Keratinocyte (primary cell): Measurements from ENCODE around the gene ARHGEF6. TPM values are rescaled to one million over a fixed set of nuclear protein-coding genes. Genes with fewer than 3 reads are reported as not detected.

ENCODE experiments used
- DNase-seq: peaks from one replicate; pipeline ENCODE4 v3.0.0-alpha.2; 2011; ENCODE audit warnings: low read depth, missing footprints, low spot score
- FAIRE-seq: peaks from 2 replicates; lab custom pipeline; 2011; peaks lifted over from hg19 to GRCh38; lab: Jason Lieb, UNC
- H2AFZ ChIP-seq: 2 replicates; pipeline ENCODE4 v1.6.0; 2012; ENCODE audit warnings: low read length, control low read depth, inconsistent platforms; ENCODE audit not compliant: control insufficient read depth
- H3K27ac ChIP-seq: 2 replicates; pipeline ENCODE4 v1.5.1; 2011; ENCODE audit warnings: low read length; ENCODE audit not compliant: control insufficient read depth, insufficient read depth
- H3K27me3 ChIP-seq: 3 replicates; pipeline ENCODE4 v1.6.0; 2011; ENCODE audit warnings: low read length; ENCODE audit not compliant: control insufficient read depth, insufficient read depth; ENCODE audit errors: extremely low read depth
- H3K36me3 ChIP-seq, 2 experiments: 2 replicates in 1 of 2; 3 replicates in 1 of 2; pipeline ENCODE4 v1.5.1; 2011; ENCODE audit warnings: low read length in 2 of 2, mild to moderate bottlenecking in 1 of 2; ENCODE audit not compliant: control insufficient read depth in 2 of 2, insufficient read depth in 2 of 2; ENCODE audit errors: extremely low read depth in 1 of 2
- H3K4me1 ChIP-seq: 3 replicates; pipeline ENCODE4 v1.5.1; 2011; ENCODE audit warnings: low read length; ENCODE audit not compliant: control insufficient read depth, insufficient read depth; ENCODE audit errors: extremely low read depth
- H3K4me2 ChIP-seq: 3 replicates; pipeline ENCODE4 v1.6.0; 2011; ENCODE audit warnings: low read depth, low read length; ENCODE audit not compliant: control insufficient read depth, insufficient read depth; ENCODE audit errors: extremely low read depth
- H3K4me3 ChIP-seq, 3 experiments: fragments of 200-600 bp in 1 of 3; sonication (generic) in 1 of 3; 2 replicates in 2 of 3; 3 replicates in 1 of 3; pipeline ENCODE4 v1.5.1; 2011 to 2016; ENCODE audit warnings: low read length in 3 of 3, mild to moderate bottlenecking in 3 of 3, control low read depth in 2 of 3, inconsistent platforms in 1 of 3, low read depth in 1 of 3, mixed read lengths in 1 of 3, mixed run types in 1 of 3, moderate library complexity in 1 of 3; ENCODE audit not compliant: control insufficient read depth in 2 of 3, insufficient read depth in 2 of 3; ENCODE audit errors: extremely low read depth in 1 of 3
- H3K79me2 ChIP-seq: 2 replicates; pipeline ENCODE4 v1.6.0; 2012; ENCODE audit warnings: low read length; ENCODE audit not compliant: control insufficient read depth, insufficient read depth
- H3K9ac ChIP-seq: 3 replicates; pipeline ENCODE4 v1.6.0; 2011; ENCODE audit warnings: low read length; ENCODE audit not compliant: control insufficient read depth, insufficient read depth; ENCODE audit errors: extremely low read depth
- H3K9me1 ChIP-seq: 3 replicates; pipeline ENCODE4 v1.6.0; 2011; ENCODE audit warnings: low read length; ENCODE audit not compliant: control insufficient read depth, insufficient read depth; ENCODE audit errors: extremely low read depth
- H3K9me3 ChIP-seq: 2 replicates; pipeline ENCODE4 v1.5.1; 2012; ENCODE audit warnings: low read depth, low read length; ENCODE audit not compliant: control insufficient read depth
- H4K20me1 ChIP-seq: 3 replicates; pipeline ENCODE4 v1.6.0; 2011; ENCODE audit warnings: low read length; ENCODE audit not compliant: control insufficient read depth, insufficient read depth; ENCODE audit errors: extremely low read depth
- CTCF ChIP-seq, 3 experiments: IDR thresholded peaks in 1 of 3; conservative IDR thresholded peaks in 1 of 3; optimal IDR thresholded peaks in 1 of 3; 2 replicates in 2 of 3; 3 replicates in 1 of 3; pipeline versions ENCODE3 to v1.5.1; 2011; ENCODE audit warnings: low read length in 3 of 3, mild to moderate bottlenecking in 3 of 3, moderate library complexity in 2 of 3, control low read depth in 1 of 3, inconsistent platforms in 1 of 3; ENCODE audit not compliant: insufficient read depth in 2 of 3; ENCODE audit errors: extremely low read depth in 1 of 3
- EZH2 ChIP-seq: IDR thresholded peaks from one replicate; pipeline ENCODE4 v1.6.1; 2012; ENCODE audit warnings: inconsistent platforms, mild to moderate bottlenecking, low read length, moderate library complexity
- dilution Hi-C: fragments of 300-500 bp; cut with MboI; formaldehyde crosslinking; loops from one replicate; pipeline ENCODE4 v1.7.0; 2020; ENCODE audit warnings: low sequenced_read_pairs; ENCODE audit not compliant: extremely low pct_ligation_motif_present
- polyA plus RNA-seq, 5 experiments: library from polyadenylated mRNA; depleted of rRNA in 3 of 5; stranded (reverse) in 3 of 5; stranded (forward) in 1 of 5; unstranded in 1 of 5; fragments of >200 nt; gene quantifications; 1 replicate in 1 of 5; 2 replicates in 3 of 5; 3 replicates in 1 of 5; pipeline versions ENCODE4 v1.2.1 to v1.2.3, GENCODE V29; 2011 to 2012; ENCODE audit warnings: missing spikeins in 2 of 5, low read depth in 1 of 5, low replicate concordance in 1 of 5

ARHGEF6 gene
- polyA plus RNA-seq, 1 donor (not counting 4 experiments of a cell fraction or from before 2014, with no cell fraction given): 0.18 TPM

GRCh38 chrX:136768469-136769084 lies 12.2 kb downstream of the ARHGEF6 start:
- DNase-seq (no peak), FAIRE-seq (peak; percentile 41)
- no peaks in the 10 kb centered on the region for H3K27me3 ChIP-seq
- H4K20me1 ChIP-seq: no peaks in the 10 kb centered on the region
- H3K4me1 ChIP-seq: no peaks in the 10 kb centered on the region
- no peak overlapping the region for H3K4me2 ChIP-seq
- no peak overlapping the region for H2AFZ ChIP-seq
- no peak overlapping the region for H3K9ac ChIP-seq
- no peaks in the 10 kb centered on the region for H3K9me1 ChIP-seq
- no peak overlapping the region for H3K4me3 ChIP-seq
- dilution Hi-C loops: no loop called here
- no peak for TF ChIP-seq EZH2
- TF ChIP-seq CTCF (optimal IDR thresholded peaks at IDR 0.05 in 1 of 3, IDR thresholded peaks at IDR 0.05 in 1 of 3, conservative IDR thresholded peaks at IDR 0.05 in 1 of 3; ENCODE audit: extremely low read depth in 1 of 3, insufficient read depth in 2 of 3, low read length in 3 of 3): no peak
- no peaks in the 10 kb centered on the region for H3K79me2 ChIP-seq
- no peaks in the 10 kb centered on the region for H3K9me3 ChIP-seq
- no peaks in the 10 kb centered on the region for H3K36me3 ChIP-seq
- H3K27ac ChIP-seq: no peak overlapping the region

- Histone ChIP-seq H3K9me1 (no peaks in the 10 kb centered on the region), H3K79me2 (no peaks in the 10 kb centered on the region), H2AFZ (peak overlapping the region; percentile 29), H3K4me3 (peak overlapping the region; percentile 34 to 53 (median 35)), H3K27me3 (no peaks in the 10 kb centered on the region), H3K27ac (no peak overlapping the region), H3K4me1 (no peaks in the 10 kb centered on the region), H3K9ac (no peak overlapping the region), H3K36me3 (no peaks in the 10 kb centered on the region), H3K4me2 (peak overlapping the region; percentile 58), H4K20me1 (no peaks in the 10 kb centered on the region), H3K9me3 (no peaks in the 10 kb centered on the region)
- DNase-seq (no peak), FAIRE-seq (no peak)
- TF ChIP-seq CTCF (optimal IDR thresholded peaks at IDR 0.05 in 1 of 3, IDR thresholded peaks at IDR 0.05 in 1 of 3, conservative IDR thresholded peaks at IDR 0.05 in 1 of 3; ENCODE audit: extremely low read depth in 1 of 3, insufficient read depth in 2 of 3, low read length in 3 of 3) (peak in 1 of 3 experiments; percentile 5), EZH2 (no peak)
- dilution Hi-C loops: no loop called here
These were observed 13.4 kb downstream of the ARHGEF6 start for GRCh38 chrX:136767104-136767941.
